Measurements from ENCODE around the gene ZNF92.
"Not testable (repeated sequence)": the region's sequence is repeated elsewhere in the genome, so short reads cannot be mapped to it uniquely, and the experiment has no call there.

ZNF92 gene

GRCh38 chr7:65382452-65382851 lies 8.8 kb downstream of the ZNF92 start:
- FAIRE-seq: no peak
- TF ChIP-seq TAF1 (IDR thresholded peaks at IDR 0.05; ENCODE audit: borderline replicate concordance, low read depth, low read length) (no peak), POLR2A (IDR thresholded peaks at IDR 0.05; ENCODE audit: low read depth, low read length) (no peak), POLR2AphosphoS5 (IDR thresholded peaks at IDR 0.05; ENCODE audit: low read depth, low read length) (no peak)

GRCh38 chr7:65387891-65388290 lies 14.2 kb downstream of the ZNF92 start:
- TF ChIP-seq POLR2A (IDR thresholded peaks at IDR 0.05; ENCODE audit: low read depth, low read length) (no peak), POLR2AphosphoS5 (IDR thresholded peaks at IDR 0.05; ENCODE audit: low read depth, low read length) (no peak), TAF1 (IDR thresholded peaks at IDR 0.05; ENCODE audit: borderline replicate concordance, low read depth, low read length) (no peak)
- peak; percentile 5 for FAIRE-seq

More at GRCh38 chr7:65382452-65382851, 8.8 kb downstream of the ZNF92 start:
- DNase-seq (ENCODE audit: insufficient read length): no peak

GRCh38 chr7:65390588-65390987 lies 16.9 kb downstream of the ZNF92 start:
- no peak for DNase-seq (ENCODE audit: insufficient read length)
- TF ChIP-seq POLR2A (IDR thresholded peaks at IDR 0.05; ENCODE audit: low read depth, low read length) (peak; percentile 34; the same call in 1 of the 2 replicates), TAF1 (IDR thresholded peaks at IDR 0.05; ENCODE audit: borderline replicate concordance, low read depth, low read length) (no peak)
- FAIRE-seq: peak; percentile 51

More at GRCh38 chr7:65387891-65388290, 14.2 kb downstream of the ZNF92 start:
- no peak for DNase-seq (ENCODE audit: insufficient read length)

GRCh38 chr7:65397730-65398142 lies 24.1 kb downstream of the ZNF92 start:
- FAIRE-seq (no peak), DNase-seq (ENCODE audit: insufficient read length) (no peak)
- TF ChIP-seq POLR2AphosphoS5 (IDR thresholded peaks at IDR 0.05; ENCODE audit: low read depth, low read length): no peak
- TF ChIP-seq POLR2A (IDR thresholded peaks at IDR 0.05; ENCODE audit: low read depth, low read length): no peak
- no peak for TF ChIP-seq TAF1 (IDR thresholded peaks at IDR 0.05; ENCODE audit: borderline replicate concordance, low read depth, low read length)

GRCh38 chr7:65398671-65399070 lies 25.0 kb downstream of the ZNF92 start:
- DNase-seq (ENCODE audit: insufficient read length); FAIRE-seq: not testable (repeated sequence)

GRCh38 chr7:65399101-65399500 lies 25.4 kb downstream of the ZNF92 start:
- not testable (repeated sequence) for FAIRE-seq; DNase-seq (ENCODE audit: insufficient read length)

GRCh38 chr7:65404020-65404419 lies 30.4 kb downstream of the ZNF92 start:
- TF ChIP-seq POLR2A (IDR thresholded peaks at IDR 0.05; ENCODE audit: low read depth, low read length) (no peak), TAF1 (IDR thresholded peaks at IDR 0.05; ENCODE audit: borderline replicate concordance, low read depth, low read length) (no peak), POLR2AphosphoS5 (IDR thresholded peaks at IDR 0.05; ENCODE audit: low read depth, low read length) (no peak)
- DNase-seq (ENCODE audit: insufficient read length): no peak
- no peak for FAIRE-seq

GRCh38 chr7:65406706-65407105 lies 33.1 kb downstream of the ZNF92 start:
- DNase-seq (ENCODE audit: insufficient read length): not testable (repeated sequence)

GRCh38 chr7:65409363-65409762 lies 35.7 kb downstream of the ZNF92 start:
- no peak for FAIRE-seq
- no peak for DNase-seq (ENCODE audit: insufficient read length)
- TF ChIP-seq POLR2A (IDR thresholded peaks at IDR 0.05; ENCODE audit: low read depth, low read length): no peak
- no peak for TF ChIP-seq POLR2AphosphoS5 (IDR thresholded peaks at IDR 0.05; ENCODE audit: low read depth, low read length)

More at GRCh38 chr7:65406706-65407105, 33.1 kb downstream of the ZNF92 start:
- not testable (repeated sequence) for FAIRE-seq

GRCh38 chr7:65411249-65411648 lies 37.6 kb downstream of the ZNF92 start:
- FAIRE-seq (no peak), DNase-seq (ENCODE audit: insufficient read length) (no peak)
- TF ChIP-seq TAF1 (IDR thresholded peaks at IDR 0.05; ENCODE audit: borderline replicate concordance, low read depth, low read length) (no peak), POLR2AphosphoS5 (IDR thresholded peaks at IDR 0.05; ENCODE audit: low read depth, low read length) (no peak), POLR2A (IDR thresholded peaks at IDR 0.05; ENCODE audit: low read depth, low read length) (no peak)

- no peak for DNase-seq (ENCODE audit: insufficient read length)
- no peak for FAIRE-seq
These were observed 49.0 kb downstream of the ZNF92 start for GRCh38 chr7:65422670-65423069.

GRCh38 chr7:65423286-65423685 lies 49.6 kb downstream of the ZNF92 start:
- not testable (repeated sequence) for FAIRE-seq; DNase-seq (ENCODE audit: insufficient read length)

More at GRCh38 chr7:65422670-65423069, 49.0 kb downstream of the ZNF92 start:
- TF ChIP-seq POLR2A (IDR thresholded peaks at IDR 0.05; ENCODE audit: low read depth, low read length) (no peak), POLR2AphosphoS5 (IDR thresholded peaks at IDR 0.05; ENCODE audit: low read depth, low read length) (no peak)

GRCh38 chr7:65429642-65430343 lies 56.1 kb downstream of the ZNF92 start:
- no peak for TF ChIP-seq POLR2AphosphoS5 (IDR thresholded peaks at IDR 0.05; ENCODE audit: low read depth, low read length)
- no peak for TF ChIP-seq POLR2A (IDR thresholded peaks at IDR 0.05; ENCODE audit: low read depth, low read length)
- TF ChIP-seq TAF1 (IDR thresholded peaks at IDR 0.05; ENCODE audit: borderline replicate concordance, low read depth, low read length): no peak
- DNase-seq (ENCODE audit: insufficient read length) (no peak), FAIRE-seq (peak; percentile 33)
